GM21360 (cell line): ENCODE measurements around the gene PSMA7.
"Not testable (repeated sequence)": the region's sequence is repeated elsewhere in the genome, so short reads cannot be mapped to it uniquely, and the experiment has no call there.

Experiments used
- ATAC-seq: cut with Tn5 transposase; IDR thresholded peaks from one replicate; pipeline ENCODE4 v1.9.1; 2021; ENCODE audit warnings: mild to moderate bottlenecking, moderate library complexity; ENCODE audit not compliant: unreplicated experiment

PSMA7 gene

DNA sequence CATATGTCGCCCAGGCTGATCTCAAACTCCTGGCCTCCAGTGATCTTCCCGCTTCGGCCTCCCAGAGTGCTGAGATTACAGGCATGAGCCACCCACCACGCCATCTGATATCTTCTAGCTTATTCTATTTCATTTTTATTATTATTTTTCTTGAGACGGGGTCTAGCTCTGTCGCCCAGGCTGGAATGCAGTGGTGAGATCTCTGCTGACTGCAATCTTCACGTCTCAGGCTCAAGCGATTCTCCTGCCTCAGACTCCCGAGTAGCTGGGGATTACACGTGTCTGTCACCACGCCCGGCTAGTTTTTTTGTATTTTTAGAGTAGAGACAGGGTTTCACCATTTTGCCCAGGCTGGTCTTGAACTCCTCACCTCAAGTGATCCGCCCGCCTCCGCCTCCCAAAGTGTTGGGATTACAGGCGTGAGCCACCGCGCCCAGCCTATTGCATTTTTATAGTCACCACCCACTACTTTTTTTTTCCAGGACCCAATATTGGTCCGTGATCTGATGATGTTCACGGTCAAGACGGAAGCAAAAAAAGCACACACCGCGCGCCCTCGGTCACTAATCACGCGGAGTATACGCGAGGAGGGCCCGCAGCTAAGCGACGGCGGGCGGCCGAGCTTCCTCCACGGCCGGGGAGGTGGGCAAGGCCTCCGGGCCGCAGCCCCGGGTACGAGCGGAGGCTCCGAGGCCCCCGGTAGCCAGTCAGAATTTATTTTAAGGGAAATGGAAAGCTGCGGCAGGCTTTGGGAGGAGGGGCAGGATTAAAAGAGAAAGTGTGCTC is 22.0 kb downstream of the PSMA7 start:
- ATAC-seq, result peak; percentile 17

DNA sequence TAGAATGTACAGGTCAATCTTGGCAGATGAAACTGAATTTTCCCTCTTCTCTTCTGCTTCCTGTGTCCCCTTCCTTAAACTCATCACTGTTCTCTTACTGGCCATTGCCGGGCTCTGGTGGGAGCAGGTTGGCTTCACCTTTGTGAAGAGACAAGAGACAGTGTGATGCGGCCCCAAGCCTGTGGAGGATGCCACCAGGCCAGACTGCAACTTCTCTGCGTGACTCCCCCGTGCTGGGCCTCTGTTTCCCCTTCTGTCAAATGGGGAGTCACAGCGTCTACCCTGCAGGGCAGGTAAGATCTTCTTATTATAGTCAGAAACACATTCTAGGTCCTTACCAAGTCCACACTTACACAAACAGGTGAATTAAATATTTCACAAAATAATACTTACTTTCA is 22.8 kb downstream of the PSMA7 start:
- ATAC-seq, result no peak

DNA sequence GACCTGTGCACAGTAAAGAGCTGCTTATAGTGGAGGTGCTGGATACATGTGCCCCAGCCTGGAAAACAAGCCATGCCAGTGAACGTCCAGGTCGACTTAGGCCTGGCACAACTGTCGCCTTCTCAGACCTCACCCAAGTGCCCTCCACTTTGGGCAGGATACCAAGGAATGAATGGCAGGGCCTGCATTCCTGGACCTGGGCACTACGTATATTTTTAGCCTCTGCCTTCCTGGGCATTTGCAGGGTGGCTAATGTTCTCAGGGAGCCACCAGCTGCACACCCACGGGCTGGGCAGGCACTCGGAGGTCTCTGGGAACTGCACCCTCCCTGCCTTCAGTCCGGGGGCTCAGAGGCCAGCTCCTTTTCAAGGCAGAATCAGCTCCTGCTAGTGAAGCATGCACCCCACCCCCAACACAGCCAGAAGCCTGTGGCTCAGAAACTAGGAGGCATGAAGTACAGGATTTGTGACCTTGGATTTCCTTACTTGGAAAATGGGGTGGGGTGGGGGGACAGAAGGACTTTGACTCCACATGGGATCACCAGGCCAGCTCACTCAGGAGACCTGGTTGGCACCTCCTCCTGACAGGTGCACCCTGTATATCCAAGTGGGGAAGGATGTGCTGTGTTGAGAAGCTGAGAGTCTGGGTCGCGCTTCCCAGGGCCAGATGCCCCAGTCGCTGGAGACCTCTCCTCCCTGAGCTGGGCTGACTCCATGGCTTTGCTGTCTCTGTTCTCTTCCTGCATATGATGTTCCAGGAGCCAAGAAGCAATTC is 23.4 kb downstream of the PSMA7 start:
- no peak for ATAC-seq

DNA sequence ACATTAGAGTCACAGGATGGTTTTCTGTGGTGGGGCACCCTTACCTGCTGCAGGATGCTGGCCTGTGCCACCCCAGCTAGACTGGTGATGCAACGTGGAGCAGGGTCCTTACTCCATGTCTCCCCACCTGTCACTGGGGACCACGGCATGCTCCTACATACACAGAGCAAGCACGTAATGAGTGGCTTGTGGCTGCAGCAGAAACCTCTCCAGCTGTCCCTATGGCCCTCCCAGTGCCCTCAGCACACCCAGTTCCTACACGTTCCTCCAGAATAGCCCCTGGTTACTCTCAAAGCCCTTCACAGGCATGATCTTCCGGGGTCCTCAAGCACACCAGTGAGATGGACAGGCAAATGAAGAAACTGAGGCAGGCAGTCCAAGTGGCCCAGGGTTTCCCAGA is 24.1 kb downstream of the PSMA7 start:
- ATAC-seq, result no peak

DNA sequence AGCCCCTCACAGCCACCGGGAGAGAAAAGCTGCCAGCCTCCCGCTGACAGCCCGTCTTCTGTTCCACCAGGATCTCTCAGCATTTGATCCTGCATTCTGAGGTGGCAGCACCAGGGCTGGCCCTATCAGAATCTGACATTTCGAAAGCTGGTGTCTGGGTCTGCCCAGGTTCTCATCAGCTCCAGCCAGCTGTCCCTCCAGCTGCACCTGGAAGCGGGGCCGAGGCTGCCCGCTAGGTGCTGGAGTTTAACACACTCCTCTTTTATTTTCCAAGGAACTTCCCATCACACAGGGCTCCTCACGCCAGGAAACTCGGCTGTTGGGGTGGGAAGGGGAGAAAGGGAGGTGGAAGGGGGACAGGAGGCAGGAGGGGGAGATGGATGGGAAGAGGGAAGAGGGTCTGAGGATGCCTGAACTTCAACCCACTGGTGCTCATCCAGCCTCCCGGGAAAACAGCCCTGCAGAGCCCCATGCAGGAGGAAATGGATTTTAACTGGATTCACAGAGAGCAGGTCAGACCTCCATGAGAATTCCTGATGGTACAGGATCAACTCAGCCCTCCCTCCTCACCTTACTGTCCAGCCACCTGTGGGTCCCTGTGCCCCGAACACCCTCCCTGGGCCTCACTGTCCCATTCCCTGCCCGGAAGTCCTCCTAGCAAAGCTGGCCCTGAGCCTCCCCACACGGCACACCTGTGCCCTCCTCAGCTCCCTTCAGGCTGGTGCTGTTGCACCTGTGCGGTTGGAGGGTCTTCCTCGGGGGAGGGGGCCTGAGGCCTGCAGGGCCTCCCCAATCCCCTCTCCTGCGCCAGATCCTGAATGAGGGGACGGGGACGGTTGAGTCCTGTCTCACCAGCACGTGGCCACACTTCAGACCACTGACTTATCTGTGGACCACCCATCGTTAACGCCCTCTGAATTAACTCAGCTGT is 24.8 kb downstream of the PSMA7 start:
- no peak for ATAC-seq

DNA sequence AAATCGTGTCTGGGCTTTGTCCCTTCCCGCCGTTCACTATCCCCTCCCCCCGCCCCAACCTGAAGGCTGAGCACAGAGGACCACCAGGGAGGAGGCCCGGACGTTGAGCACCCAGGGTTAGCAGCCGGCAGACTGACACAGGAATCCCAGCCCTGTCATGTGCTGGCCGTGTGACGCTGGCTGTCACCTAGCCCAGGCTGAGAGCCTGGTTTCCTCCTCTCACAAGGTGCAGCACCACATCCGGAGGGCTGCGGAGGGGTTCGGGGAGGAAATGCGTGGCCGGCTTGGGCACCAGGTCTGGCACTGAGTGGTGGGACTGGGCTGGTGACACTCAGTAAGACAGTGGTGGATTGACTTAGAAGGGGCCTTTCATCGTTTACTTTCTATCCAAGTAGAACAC is 25.5 kb downstream of the PSMA7 start:
- no peak for ATAC-seq

DNA sequence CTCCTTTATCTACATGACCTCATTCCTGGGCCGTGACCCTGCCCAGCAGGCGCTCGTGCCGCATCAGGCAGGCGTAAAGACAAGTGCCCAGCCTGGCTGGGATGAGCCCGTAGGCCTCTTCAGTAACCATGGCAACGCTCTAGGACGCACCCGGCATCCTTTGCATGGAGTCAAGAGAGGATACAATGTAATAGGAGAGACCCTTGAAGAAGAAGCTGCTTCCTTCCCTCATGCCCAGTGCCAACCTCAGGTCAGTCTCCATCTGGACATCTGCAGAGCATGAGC is 25.9 kb downstream of the PSMA7 start:
- no peak for ATAC-seq

DNA sequence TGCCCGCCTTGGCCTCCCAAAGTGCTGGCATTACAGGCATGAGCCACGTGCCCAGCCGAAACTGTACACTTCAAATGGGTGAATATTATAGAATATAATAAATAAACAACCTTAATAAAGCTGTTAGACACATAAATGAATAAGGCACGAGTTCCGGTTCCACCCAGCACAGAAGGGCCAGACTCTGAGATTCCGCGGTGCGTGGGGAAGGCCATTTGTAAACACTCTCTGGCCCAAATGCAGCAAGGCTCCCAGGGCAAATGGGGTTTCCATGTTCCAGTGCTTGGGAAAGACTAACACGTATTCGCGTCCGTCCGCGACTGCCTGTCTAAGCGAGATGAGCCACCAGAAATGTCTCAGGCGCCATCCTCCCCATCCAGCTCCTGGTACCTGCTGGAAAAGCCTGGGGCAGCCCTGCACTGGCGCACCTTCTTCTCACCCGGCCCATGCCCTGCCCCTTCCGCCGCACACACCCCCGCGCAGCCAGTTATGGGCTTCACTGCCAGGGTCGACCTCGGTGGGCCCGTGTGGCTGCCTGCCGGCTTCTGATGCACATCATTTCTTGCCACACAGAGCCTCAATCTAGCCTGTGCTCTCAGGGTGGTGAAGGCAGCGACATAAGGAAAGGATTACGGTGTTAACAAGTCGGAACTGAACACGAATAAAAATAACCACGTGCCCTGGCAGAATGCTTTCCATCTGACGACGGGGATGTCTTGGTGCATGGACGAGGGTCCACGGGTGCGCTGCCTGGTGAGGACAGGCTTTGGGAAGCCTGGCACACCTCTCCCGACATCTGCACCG is 26.4 kb downstream of the PSMA7 start:
- ATAC-seq, result no peak

DNA sequence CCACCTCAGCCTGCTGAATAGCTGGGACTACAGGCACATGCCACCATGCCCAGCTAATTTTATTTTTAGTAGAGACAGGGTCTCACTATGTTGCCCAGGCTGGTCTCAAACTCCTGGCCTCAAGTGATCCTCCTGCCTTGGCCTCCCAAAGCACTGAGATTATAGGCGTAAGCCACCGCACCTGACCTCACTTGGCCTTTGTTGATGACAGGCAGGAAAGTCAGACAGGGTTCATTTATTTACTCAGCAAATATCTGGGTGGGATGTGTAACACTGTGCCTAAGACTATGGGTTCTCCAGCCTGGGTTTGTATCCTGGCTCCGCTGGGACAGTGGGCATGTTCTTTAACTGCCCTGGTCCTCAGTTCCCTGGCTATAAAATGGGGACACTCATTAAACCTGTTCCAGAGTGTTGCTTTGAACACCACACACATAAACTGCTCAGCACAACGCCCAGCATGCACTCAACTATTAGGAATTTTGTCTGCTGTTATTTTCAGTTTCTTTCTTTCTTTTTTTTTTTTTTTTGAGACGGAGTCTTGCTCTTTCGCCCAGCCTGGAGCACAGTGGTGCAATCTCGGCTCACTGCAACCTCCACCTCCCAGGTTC is 27.3 kb downstream of the PSMA7 start:
- ATAC-seq, result not testable (repeated sequence)

DNA sequence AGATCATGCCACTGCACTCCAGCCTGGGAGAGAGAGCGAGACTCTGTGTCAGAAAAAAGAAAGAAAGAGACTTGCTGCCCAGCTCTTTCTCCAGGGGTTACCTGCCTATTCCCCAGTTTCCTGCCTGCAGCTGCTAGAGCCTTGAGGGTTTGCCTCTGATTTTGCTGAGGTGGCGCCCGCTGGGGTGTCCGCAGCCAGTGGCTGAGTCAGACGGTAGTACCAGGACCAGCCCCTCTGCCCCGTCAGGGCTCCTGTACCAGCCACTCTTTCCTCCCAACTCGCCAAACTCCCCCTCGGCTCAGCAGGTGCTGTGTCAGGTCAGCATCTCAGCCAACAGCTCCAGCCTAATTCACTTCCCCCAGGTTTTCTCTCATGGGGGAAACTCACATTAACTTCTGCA is 28.3 kb downstream of the PSMA7 start:
- no peak for ATAC-seq

DNA sequence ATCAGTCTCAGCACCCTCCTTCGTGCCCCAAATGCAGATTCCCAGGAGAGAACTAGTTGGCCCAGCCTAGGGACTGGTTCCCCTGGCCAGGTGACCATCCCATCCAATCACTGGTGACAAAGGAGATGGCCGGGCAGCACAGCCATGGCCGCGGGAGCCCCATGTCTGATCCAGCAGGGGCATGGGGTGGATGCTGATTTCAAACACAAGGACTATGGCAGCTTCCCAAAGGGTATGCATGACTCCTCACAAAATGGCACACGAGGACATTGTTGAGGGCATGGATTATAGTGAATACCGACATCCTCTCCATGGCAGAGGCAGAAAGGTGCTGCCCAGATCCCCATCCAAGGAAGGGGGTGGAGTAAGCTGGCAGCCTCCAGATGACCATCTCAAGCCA is 30.8 kb downstream of the PSMA7 start:
- ATAC-seq, result no peak

DNA sequence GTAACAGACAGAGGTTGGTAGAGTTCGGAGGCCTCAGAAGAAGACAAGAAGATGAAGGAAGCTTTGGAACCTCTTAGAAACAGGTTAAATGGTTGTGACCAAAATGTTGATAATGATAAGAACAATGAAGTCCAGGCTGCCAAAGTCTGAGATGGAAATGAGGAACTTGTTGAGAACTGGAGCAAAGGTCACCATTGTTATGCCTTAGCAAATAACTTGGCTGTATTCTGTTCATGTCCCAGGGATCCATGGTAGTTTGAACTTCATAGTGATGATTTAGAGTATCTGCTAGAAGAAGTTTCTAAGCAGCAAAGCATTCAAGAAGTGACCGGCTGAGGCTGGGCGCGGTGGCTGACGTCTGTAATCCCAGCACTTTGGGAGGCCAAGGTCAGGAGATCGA is 32.0 kb downstream of the PSMA7 start:
- no peak for ATAC-seq

DNA sequence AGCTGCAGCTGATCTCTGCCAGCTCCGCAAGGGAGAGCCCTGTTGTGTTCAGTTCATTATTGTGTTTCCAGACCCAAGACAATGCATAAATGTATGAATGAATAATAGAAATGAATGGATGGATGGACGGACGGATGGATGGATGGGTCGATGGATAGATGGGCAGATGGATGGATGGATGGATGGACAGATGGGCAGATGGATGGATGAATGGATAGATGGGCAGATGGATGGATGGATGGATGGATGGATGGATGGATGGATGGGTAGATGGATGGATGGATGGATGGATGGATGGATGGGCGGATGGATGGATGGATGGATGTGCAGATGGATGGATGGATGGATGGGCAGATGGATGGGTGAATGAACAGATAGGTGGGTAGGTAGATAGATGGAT is 37.6 kb downstream of the PSMA7 start:
- no peak for ATAC-seq

DNA sequence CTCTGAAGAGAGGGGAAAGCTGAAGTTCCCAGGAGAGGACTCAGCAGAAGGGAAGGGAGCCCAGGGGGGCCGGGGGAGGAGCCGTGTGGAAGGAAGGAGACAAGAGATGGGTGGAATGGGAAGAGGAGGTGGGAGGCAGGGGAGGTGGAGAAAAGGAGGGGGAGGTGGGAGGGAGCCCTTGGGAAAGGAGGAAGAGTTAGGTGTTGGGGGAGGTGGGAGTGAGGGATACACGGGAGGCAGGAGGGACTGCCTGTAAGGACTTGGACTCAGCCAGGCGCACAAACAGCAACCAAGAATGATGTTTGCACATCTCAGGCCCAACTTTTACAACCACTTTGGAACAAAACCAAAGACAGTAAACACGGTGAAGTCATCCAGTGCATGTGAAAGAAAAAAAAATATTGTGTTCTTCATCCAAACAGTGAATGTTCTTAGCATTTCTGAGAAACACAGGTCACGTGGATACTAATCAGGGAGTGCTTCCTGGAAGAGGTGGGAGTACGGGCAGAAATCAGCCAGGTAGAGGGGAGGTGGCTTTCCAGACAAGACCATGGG is 38.3 kb downstream of the PSMA7 start:
- no peak for ATAC-seq

DNA sequence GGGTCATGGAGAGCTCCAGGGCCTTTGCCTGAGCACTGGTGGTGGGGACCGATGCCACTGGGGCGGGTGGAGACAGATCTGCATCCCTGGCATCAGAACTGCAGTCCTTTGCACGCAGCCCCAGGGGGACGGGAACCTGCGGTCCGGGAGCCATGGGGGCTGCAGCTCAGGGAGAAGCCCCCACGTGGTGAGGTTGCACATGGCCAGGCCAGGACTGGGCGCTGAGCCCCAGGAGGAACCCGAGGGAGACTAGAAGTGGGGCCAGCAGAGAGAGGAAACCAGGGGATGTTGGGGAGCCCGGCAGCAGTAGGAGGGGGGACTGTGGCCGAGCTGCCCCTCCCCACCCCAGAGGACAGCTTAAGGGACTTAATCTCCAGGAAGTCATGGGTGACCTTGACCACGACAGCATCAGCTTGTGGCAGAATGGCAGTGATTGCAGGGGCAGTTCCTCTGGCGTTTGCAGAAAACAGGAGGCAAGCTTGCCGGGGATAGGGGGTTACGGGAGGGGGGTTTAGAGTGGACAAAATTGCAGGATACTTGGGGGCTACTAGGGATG is 38.9 kb downstream of the PSMA7 start:
- ATAC-seq, result no peak

DNA sequence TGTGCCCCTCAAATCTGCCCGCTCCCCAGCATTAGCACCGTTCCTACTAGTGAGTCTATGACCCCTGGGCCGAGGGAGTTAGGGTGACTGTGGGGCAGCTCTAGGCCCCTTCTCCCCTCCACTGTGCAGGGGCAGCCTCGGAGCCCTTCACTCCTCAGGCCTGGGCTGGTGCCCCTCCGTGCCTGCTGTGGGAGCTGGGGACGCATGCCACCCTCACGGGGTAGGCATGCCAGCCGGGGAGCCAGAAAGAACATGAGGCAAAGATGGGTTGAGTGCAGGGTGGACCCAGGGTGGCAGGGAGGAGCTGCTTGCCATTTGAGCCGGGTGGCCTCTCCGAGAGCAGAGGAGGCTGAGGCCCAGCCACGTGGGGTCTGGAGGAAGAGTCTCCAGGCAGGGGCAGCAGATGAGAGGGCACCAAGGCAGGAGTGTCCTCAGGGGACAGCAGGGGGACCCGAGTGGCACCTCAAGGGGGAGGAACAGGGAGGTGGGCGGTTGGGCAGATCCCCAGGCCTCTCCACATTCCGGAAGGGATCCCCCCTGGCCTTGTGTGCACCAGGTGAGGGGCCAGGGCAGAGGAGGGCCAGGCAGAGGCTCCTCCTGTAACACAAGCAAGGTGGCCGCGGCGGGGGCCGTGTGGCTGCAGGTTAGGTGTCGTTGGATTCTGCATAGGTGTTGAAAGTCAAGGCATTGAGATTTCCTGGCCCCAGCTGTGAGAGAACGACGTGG is 39.5 kb downstream of the PSMA7 start:
- ATAC-seq, result no peak

DNA sequence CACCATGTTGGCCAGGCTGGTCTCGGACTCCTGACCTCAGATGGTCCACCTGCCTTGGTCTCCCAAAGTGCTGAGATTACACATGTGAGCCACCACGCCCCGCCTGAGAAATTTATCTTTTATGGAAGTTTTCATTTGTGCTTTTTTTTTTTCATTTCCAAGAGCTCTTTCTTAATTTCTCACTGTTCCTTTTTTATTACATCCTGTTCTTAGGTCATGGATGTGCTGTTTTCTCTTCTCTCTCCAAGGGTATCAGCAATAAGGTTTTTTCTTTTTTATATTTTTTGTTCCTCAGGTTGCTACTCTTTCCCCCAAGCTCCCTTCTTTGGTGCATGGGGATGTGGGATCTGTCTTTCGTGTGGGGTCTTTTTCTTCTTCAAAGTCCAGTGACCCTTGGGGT is 42.1 kb downstream of the PSMA7 start:
- no peak for ATAC-seq

DNA sequence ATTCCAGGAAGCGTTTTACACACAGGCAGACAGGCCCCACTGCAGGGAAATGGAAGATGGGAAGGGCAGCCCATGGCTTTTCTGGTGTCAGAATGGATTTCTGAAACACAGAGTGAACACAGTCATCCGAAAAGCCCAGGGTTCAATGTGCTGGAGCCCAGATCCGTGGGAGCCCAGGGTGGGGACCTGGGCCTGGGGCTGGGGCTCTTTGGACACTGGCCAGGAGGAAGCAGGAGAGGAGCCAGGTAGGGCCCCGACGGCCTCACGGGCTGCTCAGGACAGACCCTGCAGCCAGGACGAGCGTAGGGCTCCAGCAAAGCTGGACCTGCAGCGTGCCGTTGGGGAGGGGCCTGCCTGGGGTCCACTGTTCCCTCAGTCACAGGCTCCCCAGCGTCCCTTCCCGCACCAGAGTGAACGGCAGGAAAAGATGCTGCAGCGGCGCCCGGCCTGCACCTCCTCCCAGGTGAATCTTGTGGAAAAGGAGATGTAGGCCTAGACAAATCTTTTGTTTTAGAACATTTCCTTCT is 45.2 kb downstream of the PSMA7 start:
- no peak for ATAC-seq
